Heart left ventricle (tissue), 13 donors: ENCODE measurements around the gene CDH18.

Experiments used
- POLR2A ChIP-seq, 2 donors: fragments of 450-650 bp; IDR thresholded peaks; one replicate each; pipeline ENCODE4 v1.6.1; 2017; ENCODE audit warnings: antibody characterized with exemption in 2 of 2, mild to moderate bottlenecking in 2 of 2, moderate library complexity in 2 of 2
- TF ChIP-seq, protein P1 (sequence below), 12 donors: fragments of 200-600 bp; sonication (generic) in 4 of 12; IDR thresholded peaks; one replicate each; pipeline versions ENCODE4 v1.5.0 to v1.8.0; 2018 to 2022; ENCODE audit warnings: antibody characterized with exemption in 12 of 12, mild to moderate bottlenecking in 5 of 12
- donor health status: ischemic (EF 13 %, LVEDD 7.1; RV severe dilation, severe dysfunction).
- donor health status: DM: no; HTN: yes; CAD: no.
- donor health status: DM: no; HTN: no; CAD: no.
- donor health status: ischemic (EF 25% LVEDD 6.9; RV normal size, moderate dysfunction).
- donor health status: ischemic (EF 25% LVEDD 5.7; RV mildly dilated, moderate dysfunction).
- donor health status: ischemic (EF 35%, LVEDD 5.7; RV mildly dilated, moderate dysfunction).
- donor health status: nonischemic (EF 11% LVEDD 7.7; RV severe dilation, severe dysfunction).
- donor health status: DM: yes; HTN: yes; CAD: no.
- donor health status: PGD.
- donor health status: ischemic (EF 29% LVEDD 5.4; RV normal size, mild dysfunction).
- donor health status: nonischemic (EF 23%, LVEDD 6.1; RV moderate dilation, normal function).

DNA sequence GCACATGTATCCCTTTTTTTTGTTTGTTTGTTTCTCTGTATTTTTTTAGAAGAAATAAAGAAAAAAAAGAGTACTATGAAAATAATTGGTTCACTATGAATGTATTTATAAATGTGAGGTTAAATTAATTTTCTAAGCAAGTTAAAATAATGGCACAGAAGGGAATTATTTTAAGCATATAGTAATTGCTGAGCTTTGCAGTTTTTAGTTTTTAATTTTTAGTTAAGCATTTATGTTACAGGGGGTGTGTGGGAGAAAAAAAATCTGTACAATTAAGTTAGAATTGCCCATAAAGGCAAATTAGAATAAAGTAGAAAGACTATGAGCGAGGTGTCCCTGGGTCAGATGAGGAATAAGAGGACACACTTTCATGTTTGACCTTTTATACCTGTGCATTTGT, 152.6 kb downstream of the CDH18 start:
- TF ChIP-seq, protein P1, sequence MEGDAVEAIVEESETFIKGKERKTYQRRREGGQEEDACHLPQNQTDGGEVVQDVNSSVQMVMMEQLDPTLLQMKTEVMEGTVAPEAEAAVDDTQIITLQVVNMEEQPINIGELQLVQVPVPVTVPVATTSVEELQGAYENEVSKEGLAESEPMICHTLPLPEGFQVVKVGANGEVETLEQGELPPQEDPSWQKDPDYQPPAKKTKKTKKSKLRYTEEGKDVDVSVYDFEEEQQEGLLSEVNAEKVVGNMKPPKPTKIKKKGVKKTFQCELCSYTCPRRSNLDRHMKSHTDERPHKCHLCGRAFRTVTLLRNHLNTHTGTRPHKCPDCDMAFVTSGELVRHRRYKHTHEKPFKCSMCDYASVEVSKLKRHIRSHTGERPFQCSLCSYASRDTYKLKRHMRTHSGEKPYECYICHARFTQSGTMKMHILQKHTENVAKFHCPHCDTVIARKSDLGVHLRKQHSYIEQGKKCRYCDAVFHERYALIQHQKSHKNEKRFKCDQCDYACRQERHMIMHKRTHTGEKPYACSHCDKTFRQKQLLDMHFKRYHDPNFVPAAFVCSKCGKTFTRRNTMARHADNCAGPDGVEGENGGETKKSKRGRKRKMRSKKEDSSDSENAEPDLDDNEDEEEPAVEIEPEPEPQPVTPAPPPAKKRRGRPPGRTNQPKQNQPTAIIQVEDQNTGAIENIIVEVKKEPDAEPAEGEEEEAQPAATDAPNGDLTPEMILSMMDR (IDR thresholded peaks at IDR 0.05): no peak
- no peak for TF ChIP-seq POLR2A (IDR thresholded peaks at IDR 0.05)
